Heart left ventricle (tissue), 16 donors: Measurements from ENCODE around the gene S100PBP. TPM values are rescaled to one million over a fixed set of nuclear protein-coding genes. Genes with fewer than 3 reads are reported as not detected.
A peak's percentile ranks its signal among the peaks of the same experiment; 100 is the strongest.

Source experiments
- ATAC-seq, 4 donors: fragments of 200-7000 bp; cut with Tn5 transposase; one replicate each; pipeline ENCODE4 v1.9.1; 2020 to 2022; ENCODE audit warnings: moderate library complexity in 4 of 4, mild to moderate bottlenecking in 3 of 4, moderate number of reproducible peaks in 1 of 4
- DNase-seq, 5 donors: peaks; one replicate each; pipeline ENCODE4 v3.0.0-alpha.2; 2020
- H3K27ac ChIP-seq, 12 donors: fragments of 200-600 bp; sonication (generic) in 4 of 12; one replicate each; pipeline versions ENCODE4 v1.5.0 to v1.8.0; 2016 to 2022; ENCODE audit warnings: mild to moderate bottlenecking in 2 of 12
- H3K27me3 ChIP-seq, 9 donors: fragments of 200-600 bp; sonication (generic) in 2 of 9; one replicate each; pipeline versions ENCODE4 v1.5.1 to v1.8.0; 2016 to 2022; ENCODE audit warnings: mild to moderate bottlenecking in 3 of 9
- H3K36me3 ChIP-seq, 9 donors: fragments of 200-600 bp; sonication (generic) in 2 of 9; one replicate each; pipeline versions ENCODE4 v1.5.0 to v1.8.0; 2018 to 2022; ENCODE audit warnings: mild to moderate bottlenecking in 2 of 9
- H3K4me1 ChIP-seq, 12 donors: fragments of 200-600 bp; sonication (generic) in 4 of 12; one replicate each; pipeline versions ENCODE4 v1.5.0 to v1.8.0; 2016 to 2022; ENCODE audit warnings: mild to moderate bottlenecking in 3 of 12
- H3K4me3 ChIP-seq, 12 donors: fragments of 200-600 bp; sonication (generic) in 4 of 12; one replicate each; pipeline versions ENCODE4 v1.5.0 to v1.8.0; 2017 to 2022; ENCODE audit warnings: mild to moderate bottlenecking in 9 of 12, moderate library complexity in 4 of 12
- H3K9me3 ChIP-seq, 12 donors: fragments of 200-600 bp; sonication (generic) in 4 of 12; one replicate each; pipeline versions ENCODE4 v1.5.0 to v1.8.0; 2016 to 2022; ENCODE audit warnings: mild to moderate bottlenecking in 1 of 12
- CTCF ChIP-seq, 12 donors: fragments of 200-600 bp; sonication (generic) in 4 of 12; IDR thresholded peaks; one replicate each; pipeline versions ENCODE4 v1.5.0 to v1.8.0; 2018 to 2022; ENCODE audit warnings: antibody characterized with exemption in 12 of 12, mild to moderate bottlenecking in 5 of 12
- POLR2A ChIP-seq, 2 donors: fragments of 450-650 bp; IDR thresholded peaks; one replicate each; pipeline ENCODE4 v1.6.1; 2017; ENCODE audit warnings: antibody characterized with exemption in 2 of 2, mild to moderate bottlenecking in 2 of 2, moderate library complexity in 2 of 2
- WGBS, 4 donors: extraction: QIAGEN DNeasy Blood & Tissue Kit in 2 of 4; methylation state at CpG; one replicate each; pipeline versions ENCODE4 v1.1.5 to v1.1.7; 2013 to 2018; 5-methylcytosine and 5-hydroxymethylcytosine counted together
- intact Hi-C, 10 donors: fragments of 100-400 bp; cut with DNase I; formaldehyde crosslinking; loops; one replicate each; pipeline versions ENCODE4 v1.11.1 to v1.14.2; 2022
- polyA plus RNA-seq, 2 donors: library from polyadenylated mRNA; stranded (reverse); fragments of 200-250 nt; gene quantifications; one replicate each; pipeline ENCODE4 v1.2.3, GENCODE V29; 2013
- total RNA-seq, 9 donors: library from RNA; depleted of rRNA in 2 of 9; stranded (reverse); fragments of >200 nt in 2 of 9; fragmentation: NEBNext Ultra II Directional in 3 of 9; extraction: Animal tissue kit (Norgen Biotek cat#: 25700) in 3 of 9; gene quantifications; one replicate each; pipeline versions ENCODE4 v1.1.0 to v1.2.4, GENCODE V29; 2016 to 2023
- donor health status: ischemic (EF 13 %, LVEDD 7.1; RV severe dilation, severe dysfunction).
- donor health status: healthy with polysubstance abuse.
- donor health status: DM: no; HTN: yes; CAD: no.
- donor health status: DM: no; HTN: no; CAD: no.
- donor health status: ischemic (EF 25% LVEDD 6.9; RV normal size, moderate dysfunction).
- donor health status: ischemic (EF 25% LVEDD 5.7; RV mildly dilated, moderate dysfunction).
- donor health status: healthy.
- donor health status: DM: yes; HTN: yes; CAD: no.
- donor health status: ischemic (EF 35%, LVEDD 5.7; RV mildly dilated, moderate dysfunction).
- donor health status: nonischemic (EF 11% LVEDD 7.7; RV severe dilation, severe dysfunction).
- donor health status: DM: yes; HTN: yes; CAD: no.
- donor health status: PGD.
- donor health status: ischemic (EF 29% LVEDD 5.4; RV normal size, mild dysfunction).
- donor health status: nonischemic (EF 23%, LVEDD 6.1; RV moderate dilation, normal function).

Gene S100PBP
- total and polyA plus RNA-seq, 11 donors = 5.8 to 21.2 (median 10.7) TPM

DNA sequence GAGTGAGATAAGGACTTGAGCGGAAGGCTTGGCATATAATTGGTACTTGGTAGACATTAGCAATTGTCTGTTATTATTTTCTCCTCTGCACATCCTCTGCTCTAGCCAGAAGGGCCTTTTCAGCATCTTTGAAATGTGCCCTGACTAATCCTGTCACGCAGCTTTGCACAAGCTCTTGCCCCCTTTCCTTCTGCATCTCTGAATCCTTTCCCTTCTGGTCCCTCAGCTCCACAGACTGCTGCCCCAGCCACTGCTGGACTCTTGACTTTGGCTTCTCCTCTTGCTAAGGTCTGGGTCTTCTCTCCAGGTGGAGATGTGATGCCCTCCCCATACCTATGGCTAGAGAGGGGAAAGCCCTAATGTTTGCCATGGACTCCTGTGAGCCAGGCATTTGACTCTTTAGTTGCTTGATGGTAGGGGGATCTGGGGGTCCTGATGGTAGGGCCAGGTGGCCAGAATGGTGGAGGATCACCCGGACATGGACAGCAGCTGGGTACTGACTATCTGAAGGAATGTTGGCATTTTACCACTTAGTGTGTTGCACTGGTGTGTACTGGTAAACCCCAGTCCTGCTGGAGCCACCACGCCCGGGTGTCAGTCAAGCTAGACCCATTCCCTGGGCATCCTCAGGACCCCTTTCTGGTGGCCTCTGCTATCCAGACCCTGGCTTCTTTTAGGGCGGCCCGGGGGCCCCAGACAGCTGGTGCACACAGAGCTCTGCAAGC is 73.2 kb downstream of the S100PBP start:
- H3K4me1 ChIP-seq = peaks cover 0 to 28% (median 9%) of the 10 kb centered on the region in 12 donors
- H3K36me3 ChIP-seq = no peaks in the 10 kb centered on the region
- WGBS, 4 donors = 82 to 88% (median 85%) methylated on average over 5 to 7 of the region's 7 CpGs
- no peak for ATAC-seq
- no peak overlapping the region for H3K27ac ChIP-seq
- H3K4me3 ChIP-seq = no peak overlapping the region
- intact Hi-C loops = no loop called here
- no peak for DNase-seq
- H3K9me3 ChIP-seq = no peaks in the 10 kb centered on the region
- peaks cover 4 to 82% (median 45%) of the 10 kb centered on the region in 9 donors for H3K27me3 ChIP-seq
- no peak for TF ChIP-seq CTCF (IDR thresholded peaks at IDR 0.05)
- no peak for TF ChIP-seq POLR2A (IDR thresholded peaks at IDR 0.05)

DNA sequence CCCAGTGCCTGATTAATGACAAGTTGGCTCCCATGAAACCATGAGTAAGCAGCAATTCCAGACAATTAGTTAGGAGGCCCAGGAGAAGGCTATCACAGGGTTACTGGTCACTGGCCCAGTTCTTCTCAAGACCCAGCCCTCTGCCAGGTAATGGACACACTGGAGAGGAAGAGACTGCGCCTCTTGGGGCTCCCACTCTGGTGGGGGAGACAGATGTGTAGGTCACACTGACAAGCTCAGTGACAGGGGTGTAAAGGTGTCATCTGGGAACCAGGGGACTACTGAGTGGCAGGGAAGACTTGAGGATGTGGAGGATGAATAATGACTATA is 73.8 kb downstream of the S100PBP start:
- peaks cover 0 to 76% (median 40%) of the 10 kb centered on the region in 9 donors for H3K27me3 ChIP-seq
- no peak overlapping the region for H3K4me3 ChIP-seq
- H3K9me3 ChIP-seq = no peaks in the 10 kb centered on the region
- DNase-seq (no peak), ATAC-seq (no peak)
- intact Hi-C loops = no loop called here
- no peak overlapping the region for H3K27ac ChIP-seq
- 85 to 97% (median 89%) methylated on average over 1 of the region's 1 CpG for WGBS, 4 donors
- H3K4me1 ChIP-seq = peaks cover 0 to 23% (median 9%) of the 10 kb centered on the region in 12 donors
- H3K36me3 ChIP-seq = no peaks in the 10 kb centered on the region
- TF ChIP-seq CTCF (IDR thresholded peaks at IDR 0.05) (no peak), POLR2A (IDR thresholded peaks at IDR 0.05) (no peak)

DNA sequence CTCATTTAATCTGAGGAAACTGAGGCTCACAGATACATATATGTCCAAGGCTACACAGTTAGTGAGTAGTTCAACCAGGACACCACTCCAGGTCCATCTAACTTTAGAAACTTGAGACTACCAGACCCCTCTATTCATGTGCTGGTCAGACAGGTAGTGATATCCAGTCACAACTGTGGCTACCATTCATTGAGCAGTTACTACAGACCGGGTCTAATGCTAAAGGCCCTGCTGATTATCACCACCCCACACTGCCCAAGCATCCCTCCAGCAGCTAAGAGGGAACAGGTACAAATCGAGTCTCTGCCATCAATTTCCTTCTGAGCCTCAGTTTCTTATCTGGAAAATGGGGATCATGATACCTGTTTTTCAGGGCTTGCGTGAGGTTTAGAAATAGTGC is 74.2 kb downstream of the S100PBP start:
- intact Hi-C loops = no loop called here
- no peak overlapping the region for H3K4me3 ChIP-seq
- peaks cover 0 to 72% (median 36%) of the 10 kb centered on the region in 9 donors for H3K27me3 ChIP-seq
- DNase-seq (no peak), ATAC-seq (no peak)
- no peak overlapping the region for H3K27ac ChIP-seq
- peaks cover 0 to 19% (median 6%) of the 10 kb centered on the region in 12 donors for H3K4me1 ChIP-seq
- TF ChIP-seq CTCF (IDR thresholded peaks at IDR 0.05) (no peak), POLR2A (IDR thresholded peaks at IDR 0.05) (no peak)
- H3K9me3 ChIP-seq = no peaks in the 10 kb centered on the region
- WGBS, 4 donors = 84 to 95% (median 91%) methylated on average over 3 of the region's 3 CpGs
- no peaks in the 10 kb centered on the region for H3K36me3 ChIP-seq

DNA sequence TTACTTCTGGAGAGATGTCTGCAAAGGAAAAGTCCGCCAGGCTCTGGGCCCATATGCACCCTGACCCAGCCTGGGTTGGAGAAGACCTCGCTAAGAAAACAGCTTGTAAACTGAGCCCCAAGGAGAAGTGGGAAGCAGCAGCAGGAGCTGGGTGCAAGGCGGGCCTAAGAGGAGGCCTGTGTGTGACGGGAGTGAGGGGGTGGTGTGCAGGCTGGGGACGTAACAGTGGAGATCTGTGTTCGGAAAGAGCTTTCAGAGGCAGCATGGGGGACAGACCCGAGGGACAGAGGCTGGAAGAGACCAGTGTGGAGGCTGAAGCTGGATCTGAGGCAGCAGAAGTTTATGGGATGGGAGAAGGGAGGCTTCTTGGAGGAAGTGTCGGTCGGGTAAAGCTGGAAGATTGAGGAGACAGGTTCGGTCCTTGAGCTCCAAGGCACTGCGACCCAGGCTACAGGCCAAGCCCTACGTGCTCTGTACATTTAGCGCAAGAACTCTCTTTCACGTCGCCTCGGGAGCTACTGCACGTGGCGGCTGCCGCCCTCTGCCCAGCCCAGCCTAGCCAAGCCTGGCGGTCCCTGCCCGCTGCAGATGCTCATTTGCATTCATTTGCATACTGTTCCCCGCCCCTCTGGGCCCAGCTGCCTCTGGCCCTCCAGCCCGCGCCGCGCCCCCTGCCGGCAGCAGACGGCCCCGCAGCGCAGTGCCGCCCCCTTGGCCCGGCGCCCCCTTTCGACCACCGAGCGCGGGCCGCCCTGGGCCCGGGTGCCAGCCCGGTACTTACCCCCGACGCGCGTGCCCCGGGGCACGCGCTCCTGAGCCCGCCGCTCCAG is 75.1 kb downstream of the S100PBP start:
- no peaks in the 10 kb centered on the region for H3K36me3 ChIP-seq
- peaks cover 0 to 62% (median 27%) of the 10 kb centered on the region in 9 donors for H3K27me3 ChIP-seq
- intact Hi-C loops = no loop called here
- WGBS, 4 donors = 18 to 43% (median 24%) methylated on average over 26 to 49 of the region's 49 CpGs
- H3K4me3 ChIP-seq = peak overlapping the region; percentile 4 to 58 (median 48)
- peak in 2 of 4 donors; percentile 9 to 42 for ATAC-seq
- peak in 1 of 5 donors; percentile 18 for DNase-seq
- no peaks in the 10 kb centered on the region for H3K9me3 ChIP-seq
- H3K4me1 ChIP-seq = peaks cover 0 to 18% (median 6%) of the 10 kb centered on the region in 12 donors
- H3K27ac ChIP-seq = no peak overlapping the region
- TF ChIP-seq CTCF (IDR thresholded peaks at IDR 0.05) = peak in 10 of 12 donors; percentile 15 to 59 (median 40)
- no peak for TF ChIP-seq POLR2A (IDR thresholded peaks at IDR 0.05)
